ENCODE measurements around the gene OSTN. TPM values are rescaled to one million over a fixed set of nuclear protein-coding genes. Genes with fewer than 3 reads are reported as not detected.
"Not testable (repeated sequence)": the region's sequence is repeated elsewhere in the genome, so short reads cannot be mapped to it uniquely, and the experiment has no call there.

OSTN gene
- total and polyA plus RNA-seq, 8 donors = 0.04 to 0.06 TPM; not detected in 6

DNA sequence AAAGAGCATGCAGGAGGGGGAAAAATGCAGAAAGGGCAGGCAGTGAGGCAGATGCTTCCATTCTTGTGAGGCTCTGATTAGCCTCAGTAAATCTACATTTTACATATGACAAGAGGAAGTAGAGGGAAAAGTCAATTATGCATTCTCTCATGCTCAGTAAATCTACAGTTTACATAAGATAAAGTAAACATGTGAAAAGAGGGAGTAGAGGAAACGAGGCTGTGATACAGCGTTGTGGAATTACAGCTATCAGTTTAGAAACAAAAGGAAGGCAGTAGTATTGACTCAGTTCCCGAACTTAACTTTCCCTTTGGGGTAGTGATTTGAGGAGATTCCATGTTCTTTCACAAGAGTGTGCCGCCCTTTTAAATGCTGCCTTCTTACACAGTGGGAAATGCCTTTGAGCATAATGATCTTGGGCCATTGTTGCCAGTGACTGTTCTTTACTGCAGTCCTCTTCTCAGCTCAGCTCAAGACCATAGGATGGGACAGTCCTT is 39.3 kb downstream of the OSTN start:
- Histone ChIP-seq H3K9me3 (no peaks in the 10 kb centered on the region), H3K27ac (no peak overlapping the region), H3K27me3 (no peaks in the 10 kb centered on the region), H3K36me3 (no peaks in the 10 kb centered on the region), H3K4me3 (no peak overlapping the region), H3K4me1 (no peaks in the 10 kb centered on the region)
- no peak for ATAC-seq
- TF ChIP-seq, protein P1, sequence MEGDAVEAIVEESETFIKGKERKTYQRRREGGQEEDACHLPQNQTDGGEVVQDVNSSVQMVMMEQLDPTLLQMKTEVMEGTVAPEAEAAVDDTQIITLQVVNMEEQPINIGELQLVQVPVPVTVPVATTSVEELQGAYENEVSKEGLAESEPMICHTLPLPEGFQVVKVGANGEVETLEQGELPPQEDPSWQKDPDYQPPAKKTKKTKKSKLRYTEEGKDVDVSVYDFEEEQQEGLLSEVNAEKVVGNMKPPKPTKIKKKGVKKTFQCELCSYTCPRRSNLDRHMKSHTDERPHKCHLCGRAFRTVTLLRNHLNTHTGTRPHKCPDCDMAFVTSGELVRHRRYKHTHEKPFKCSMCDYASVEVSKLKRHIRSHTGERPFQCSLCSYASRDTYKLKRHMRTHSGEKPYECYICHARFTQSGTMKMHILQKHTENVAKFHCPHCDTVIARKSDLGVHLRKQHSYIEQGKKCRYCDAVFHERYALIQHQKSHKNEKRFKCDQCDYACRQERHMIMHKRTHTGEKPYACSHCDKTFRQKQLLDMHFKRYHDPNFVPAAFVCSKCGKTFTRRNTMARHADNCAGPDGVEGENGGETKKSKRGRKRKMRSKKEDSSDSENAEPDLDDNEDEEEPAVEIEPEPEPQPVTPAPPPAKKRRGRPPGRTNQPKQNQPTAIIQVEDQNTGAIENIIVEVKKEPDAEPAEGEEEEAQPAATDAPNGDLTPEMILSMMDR (IDR thresholded peaks at IDR 0.05) = no peak
- DNase-seq = no peak
- intact Hi-C loops (cut with DNase I) = no loop called here

DNA sequence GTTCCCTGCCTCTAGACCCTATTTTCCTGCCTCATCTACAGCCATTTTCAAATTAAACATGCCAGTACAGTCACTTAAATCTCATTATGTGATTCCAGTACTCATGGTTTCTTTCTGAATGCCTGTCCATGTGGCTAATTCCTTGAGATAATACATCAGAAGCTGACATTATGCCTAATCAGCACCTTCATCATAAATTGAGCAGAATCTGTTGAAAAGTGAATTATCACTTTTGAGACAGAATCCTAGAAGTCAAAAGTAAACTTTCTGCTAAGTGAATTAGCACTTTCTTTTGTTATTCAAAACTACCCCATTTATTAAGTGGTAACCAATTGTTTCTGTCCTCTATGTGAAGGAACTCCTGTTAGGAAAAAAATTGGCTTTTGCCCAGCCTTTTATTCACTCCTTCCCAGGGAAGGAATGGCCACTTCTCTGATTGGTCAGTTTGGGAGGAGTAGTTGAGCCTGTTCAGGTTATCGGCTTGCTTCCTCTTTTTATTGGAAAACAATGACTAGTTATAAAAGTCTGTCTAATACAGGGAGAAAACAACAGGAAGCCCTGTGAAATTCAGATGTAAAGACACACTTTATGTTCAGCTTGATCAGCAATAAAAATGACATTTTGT is 40.5 kb downstream of the OSTN start:
- Histone ChIP-seq H3K27me3 (no peaks in the 10 kb centered on the region), H3K4me1 (no peaks in the 10 kb centered on the region), H3K9me3 (no peaks in the 10 kb centered on the region), H3K36me3 (no peaks in the 10 kb centered on the region), H3K4me3 (no peak overlapping the region), H3K27ac (no peak overlapping the region)
- intact Hi-C loops (cut with DNase I) = loop anchor here in 1 of 2 donors (10.0 kb wide), 1 partner anchor 145 kb away; no protein-coding TSS in a partner anchor
- TF ChIP-seq, protein P1 (IDR thresholded peaks at IDR 0.05) = no peak
- ATAC-seq (no peak), DNase-seq (no peak)

DNA sequence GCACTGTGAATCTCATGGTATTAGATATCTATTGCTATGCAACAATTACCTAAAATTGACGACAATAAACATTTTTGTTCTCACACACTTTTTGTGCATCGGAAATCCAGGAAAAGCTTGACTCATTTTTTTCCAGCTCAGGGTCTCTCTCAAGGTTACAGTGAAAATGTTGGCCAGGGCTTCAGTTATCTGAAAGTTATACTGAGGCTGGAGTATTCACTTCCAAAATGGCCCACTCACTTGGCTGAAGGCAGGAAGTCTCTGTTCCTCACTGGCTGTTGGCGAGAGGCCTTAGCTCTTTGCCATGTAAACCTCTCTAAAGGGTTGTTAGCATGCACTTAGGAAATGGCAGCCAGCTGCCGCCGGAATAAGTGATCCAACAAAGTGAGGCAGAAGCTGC is 41.4 kb downstream of the OSTN start:
- Histone ChIP-seq H3K36me3 (no peaks in the 10 kb centered on the region), H3K4me3 (no peak overlapping the region), H3K9me3 (no peaks in the 10 kb centered on the region), H3K27ac (no peak overlapping the region), H3K27me3 (no peaks in the 10 kb centered on the region), H3K4me1 (no peaks in the 10 kb centered on the region)
- DNase-seq = no peak
- intact Hi-C loops (cut with DNase I) = loop anchor here in 1 of 2 donors (10.0 kb wide), 1 partner anchor 144 kb away; no protein-coding TSS in a partner anchor
- no peak for ATAC-seq
- TF ChIP-seq, protein P1 (IDR thresholded peaks at IDR 0.05) = no peak

DNA sequence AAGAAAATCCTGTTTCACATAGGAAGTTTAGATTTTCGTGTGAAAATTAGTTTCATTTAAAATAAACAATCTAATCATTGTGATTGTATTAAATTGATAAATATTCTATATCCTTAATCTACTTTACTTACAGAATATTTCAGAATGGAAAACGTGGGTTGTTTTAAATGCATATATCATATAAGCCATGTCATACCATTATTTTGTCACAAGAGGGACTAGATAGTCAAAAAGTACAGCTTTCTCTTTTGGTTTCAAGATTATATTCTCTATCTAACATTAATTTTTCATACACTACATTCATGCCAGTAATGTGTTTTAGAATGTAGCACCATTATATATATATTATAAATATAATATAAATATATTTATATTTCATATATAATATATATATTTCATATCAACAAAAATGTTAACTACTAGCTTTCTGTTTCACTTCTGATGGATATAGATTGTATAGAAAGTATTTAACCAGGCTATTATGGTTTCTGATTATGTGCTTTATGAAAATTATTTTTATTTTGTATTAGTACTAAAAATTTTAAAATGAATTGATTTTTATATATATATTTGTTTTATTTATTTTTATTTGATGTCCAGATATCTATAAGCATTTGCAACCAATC is 45.3 kb downstream of the OSTN start:
- TF ChIP-seq, protein P1 (IDR thresholded peaks at IDR 0.05) = peak; percentile 19 to 32
- H3K36me3 ChIP-seq = no peaks in the 10 kb centered on the region
- peak in 1 of 4 donors; percentile 16 for DNase-seq
- H3K9me3 ChIP-seq = no peaks in the 10 kb centered on the region
- H3K27ac ChIP-seq = no peak overlapping the region
- no peak overlapping the region for H3K4me3 ChIP-seq
- no peaks in the 10 kb centered on the region for H3K27me3 ChIP-seq
- ATAC-seq = no peak
- no peaks in the 10 kb centered on the region for H3K4me1 ChIP-seq
- intact Hi-C loops (cut with DNase I) = loop anchor here in 1 of 2 donors (10.0 kb wide), 1 partner anchor 140 kb away; no protein-coding TSS in a partner anchor

DNA sequence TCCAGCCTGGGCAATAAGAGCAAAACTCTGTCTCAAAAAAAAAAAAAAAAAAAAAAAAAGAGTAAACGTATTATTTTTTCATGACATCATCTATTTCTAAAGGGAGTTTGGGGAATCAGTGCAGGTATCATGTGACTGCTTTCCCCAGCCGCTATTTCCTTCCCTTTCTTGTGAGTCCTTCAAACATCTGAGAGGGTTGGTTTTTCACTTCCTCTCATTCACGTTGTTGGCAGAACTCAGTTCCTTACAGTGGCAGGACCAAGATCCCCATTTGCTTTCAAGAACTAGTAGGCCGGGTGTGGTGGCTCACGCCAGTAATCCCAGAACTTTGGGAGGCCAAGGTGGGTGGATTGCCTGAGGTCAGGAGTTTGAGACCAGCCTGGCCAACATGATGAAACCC is 47.0 kb downstream of the OSTN start:
- H3K4me1 ChIP-seq, H3K27me3 ChIP-seq, H3K4me3 ChIP-seq, H3K9me3 ChIP-seq, H3K27ac ChIP-seq, H3K36me3 ChIP-seq: not testable (repeated sequence)
- intact Hi-C loops (cut with DNase I) = loop anchor here in 1 of 2 donors (10.0 kb wide), 1 partner anchor 139 kb away; no protein-coding TSS in a partner anchor
- DNase-seq (peak in 2 of 4 donors; percentile 17 to 57), ATAC-seq (peak; percentile 71)

Measured in left lung (tissue), 10 donors.